HG03439 (cell line): ENCODE measurements around the gene RIBC1.
"Not testable (repeated sequence)": the region's sequence is repeated elsewhere in the genome, so short reads cannot be mapped to it uniquely, and the experiment has no call there.

Experiments used
- ATAC-seq: cut with Tn5 transposase; IDR thresholded peaks from one replicate; pipeline ENCODE4 v1.9.1; 2021; ENCODE audit warnings: mild to moderate bottlenecking, moderate library complexity; ENCODE audit not compliant: unreplicated experiment

RIBC1 gene

DNA sequence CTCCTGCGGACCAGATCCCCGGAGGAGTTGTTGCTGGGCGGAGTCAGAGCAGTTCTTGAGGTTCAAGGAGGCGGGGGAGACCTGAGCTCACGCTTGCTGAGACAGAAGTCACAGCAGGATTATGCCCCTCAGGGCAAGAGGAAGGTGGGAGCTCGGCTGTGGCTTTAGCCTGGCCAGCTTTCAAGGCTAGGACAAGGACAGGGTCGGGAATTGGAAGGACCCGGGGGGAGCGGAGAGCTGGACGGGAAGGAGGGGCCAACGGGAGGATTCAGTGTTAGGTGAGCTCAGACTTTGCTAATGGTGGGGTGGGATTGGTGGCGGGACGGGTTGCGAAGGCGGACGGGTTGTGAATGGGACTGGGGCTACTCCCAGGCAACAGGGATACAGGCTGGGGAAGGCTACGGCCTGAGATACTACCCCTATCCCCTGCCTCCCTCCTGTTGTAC is at the start of gene RIBC1:
TSS of gene RIBC1 (plus strand) at position 13 of the 446 bp plus-strand sequence. CDS start 3,404 bp downstream, outside the sequence.
- no peak for ATAC-seq

DNA sequence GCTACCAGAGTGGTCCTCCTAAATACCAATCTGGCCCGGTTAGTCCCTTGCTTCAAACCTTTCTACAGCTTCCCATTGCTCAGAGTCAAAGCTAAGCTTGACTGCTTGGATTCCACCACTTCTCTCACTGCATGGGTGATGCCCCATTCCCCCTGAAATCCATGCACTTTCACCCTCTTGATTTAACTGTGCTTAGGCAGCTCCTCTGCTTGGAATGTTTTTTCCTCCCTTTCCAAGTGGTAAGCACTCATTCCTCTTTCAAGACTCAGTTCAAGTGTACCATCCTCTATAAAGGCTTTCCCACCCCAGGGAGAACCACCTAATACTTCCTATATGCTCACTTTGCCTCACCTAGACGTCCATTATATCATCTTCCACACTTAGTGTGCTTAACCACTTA is 49.4 kb upstream of the RIBC1 start:
- no peak for ATAC-seq

DNA sequence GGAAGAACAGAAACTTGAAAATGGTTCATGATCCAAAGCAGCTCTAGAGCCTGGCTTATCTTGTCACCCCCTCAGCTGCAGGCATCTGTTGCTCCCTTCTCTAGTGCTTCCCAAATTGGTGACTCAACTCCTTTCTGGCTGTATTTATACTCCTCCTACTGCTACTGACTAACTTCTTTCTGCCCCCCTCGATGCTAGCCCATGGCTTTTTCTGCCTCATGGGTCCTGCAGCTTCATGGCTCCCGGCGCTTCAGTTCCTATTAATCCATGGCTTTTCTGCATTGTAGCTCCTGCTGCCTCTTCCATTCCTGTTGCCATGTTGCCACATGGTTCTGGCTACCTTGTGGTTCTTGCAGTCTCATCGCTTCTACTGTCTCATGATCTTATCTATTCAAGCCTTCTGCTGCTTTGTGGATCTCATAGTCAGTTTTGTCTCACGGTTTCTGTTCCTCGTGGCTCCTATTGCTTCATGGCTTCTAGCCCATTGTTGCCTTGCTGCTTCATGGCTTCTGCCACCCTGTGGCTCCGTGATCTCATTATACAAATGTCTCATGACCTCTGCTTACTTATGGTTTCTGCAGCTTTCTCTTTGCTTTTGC is 48.4 kb upstream of the RIBC1 start:
- ATAC-seq, result no peak

DNA sequence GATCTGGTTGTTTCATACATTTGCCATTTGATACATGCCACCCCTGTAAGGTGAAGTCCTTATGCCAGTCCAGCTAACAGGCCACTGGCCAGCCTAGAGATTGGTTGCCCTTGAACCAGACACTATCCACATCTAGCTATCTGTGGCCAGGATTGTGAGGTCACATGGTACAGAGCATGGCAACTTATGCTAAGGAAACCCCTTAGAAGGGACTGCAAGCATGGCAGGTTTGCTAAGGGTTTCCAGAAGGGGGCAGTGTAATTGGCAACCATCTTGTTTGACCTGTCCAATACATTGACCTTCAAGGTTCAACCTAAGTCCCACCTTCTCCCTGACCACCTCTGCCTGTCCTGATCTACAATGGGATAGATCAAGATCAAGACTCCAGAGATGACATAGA is 47.8 kb upstream of the RIBC1 start:
- ATAC-seq, result no peak

DNA sequence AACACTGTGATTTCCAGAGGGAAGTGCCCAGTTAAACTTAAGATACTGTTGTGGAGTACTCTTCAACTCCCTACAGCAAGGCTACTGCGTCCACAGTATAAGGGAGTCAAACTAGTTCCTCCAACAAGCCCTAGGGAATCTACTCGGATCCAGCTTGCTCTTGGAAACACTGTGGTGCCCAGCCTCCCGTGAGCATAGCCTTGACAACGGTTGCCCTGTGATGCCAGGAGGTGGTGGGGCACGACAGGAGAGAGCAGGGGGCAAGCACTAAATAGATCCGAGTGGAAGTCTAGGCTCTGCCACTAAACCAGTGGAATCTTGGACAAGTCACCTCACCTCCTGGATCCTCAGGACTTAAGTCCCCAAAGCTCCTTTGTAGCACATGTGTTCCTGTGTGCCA is 45.8 kb upstream of the RIBC1 start:
- no peak for ATAC-seq

- ATAC-seq, result no peak
Observed at GRCh38 chrX:53377464-53377863, 45.2 kb upstream of the RIBC1 start.

DNA sequence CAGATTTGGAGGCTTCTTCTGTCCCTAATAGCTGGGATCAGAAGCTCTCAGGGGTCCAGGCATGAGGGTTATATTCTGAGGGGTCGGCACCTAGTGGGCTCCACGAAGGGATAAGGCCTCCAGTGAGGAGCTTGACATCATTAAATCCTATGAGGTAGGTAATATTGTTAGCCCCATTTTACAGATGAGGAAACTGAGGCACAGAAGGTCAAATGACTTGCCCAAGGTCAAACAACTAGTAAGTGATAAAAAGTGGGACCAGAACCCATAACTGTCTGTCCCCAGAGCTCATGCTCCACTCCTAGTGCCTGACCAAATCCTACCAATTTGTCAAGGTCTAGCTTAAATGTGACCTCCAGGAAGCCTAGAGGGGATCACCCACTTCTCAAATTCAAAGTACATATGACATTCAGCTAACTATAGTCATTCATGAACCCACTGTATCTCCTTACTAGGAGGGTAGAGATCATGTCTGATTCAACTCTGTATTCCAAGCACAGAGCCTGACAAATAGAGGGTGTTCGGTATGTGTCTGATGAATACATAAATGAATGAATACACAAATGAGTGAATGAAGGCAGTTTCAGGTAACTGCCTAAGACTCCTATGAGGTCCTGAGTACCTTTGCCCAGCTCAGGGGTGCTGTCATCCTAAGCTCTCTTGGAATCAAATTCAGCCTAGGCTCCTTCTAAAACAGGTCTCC is 43.5 kb upstream of the RIBC1 start:
- ATAC-seq, result no peak

- no peak for ATAC-seq
Observed at GRCh38 chrX:53379747-53380146, 42.9 kb upstream of the RIBC1 start.

- no peak for ATAC-seq
Observed at GRCh38 chrX:53383376-53384076, 39.1 kb upstream of the RIBC1 start.

GRCh38 chrX:53395605-53396298 is 26.9 kb upstream of the RIBC1 start:
- ATAC-seq, result no peak

GRCh38 chrX:53398216-53398615 is 24.5 kb upstream of the RIBC1 start:
- ATAC-seq, result no peak

GRCh38 chrX:53403535-53403934 is 19.1 kb upstream of the RIBC1 start:
- ATAC-seq, result no peak

- no peak for ATAC-seq
Observed at GRCh38 chrX:53412446-53412845, 10.2 kb upstream of the RIBC1 start.

DNA sequence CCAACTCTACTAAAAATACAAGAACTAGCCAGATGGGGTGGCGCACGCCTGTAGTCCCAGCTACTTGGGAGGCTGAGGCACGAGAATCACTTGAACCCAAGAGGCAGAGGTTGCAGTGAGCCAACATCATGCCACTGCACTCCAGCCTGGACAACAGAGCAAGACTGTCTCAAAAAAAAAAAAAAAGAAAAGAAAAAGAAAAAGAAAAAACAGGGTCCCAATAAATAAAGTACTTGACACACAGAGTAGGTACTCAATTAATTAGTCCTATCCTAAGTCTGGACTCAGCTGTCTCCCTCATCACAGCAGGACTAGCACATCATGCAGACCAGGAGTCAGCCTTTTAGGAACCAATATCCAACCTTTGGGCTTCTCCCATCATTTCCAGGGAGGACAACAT is 2.3 kb upstream of the RIBC1 start:
- ATAC-seq, result not testable (repeated sequence)

DNA sequence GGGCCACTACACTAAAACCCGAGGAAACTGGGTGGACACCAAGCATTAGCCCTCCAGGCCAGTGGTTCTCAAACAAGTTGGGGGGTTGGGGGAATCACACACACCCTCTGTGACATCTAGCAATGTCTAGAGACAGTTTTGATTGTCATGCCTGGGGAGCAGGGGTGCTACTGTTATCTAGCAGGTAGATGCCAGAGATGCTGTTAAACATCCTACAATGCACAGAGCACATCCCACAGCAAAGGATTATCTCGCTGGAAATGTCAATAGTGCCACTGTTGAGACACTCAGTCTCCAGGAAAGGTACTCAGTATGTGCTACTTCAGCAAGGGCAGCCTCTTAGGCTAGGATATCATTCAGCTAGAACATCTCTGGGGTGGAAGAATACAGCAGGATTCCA is 1.5 kb upstream of the RIBC1 start:
- no peak for ATAC-seq

GRCh38 chrX:53421772-53422085 is 944 bp upstream of the RIBC1 start:
- peak; percentile 8 for ATAC-seq

DNA sequence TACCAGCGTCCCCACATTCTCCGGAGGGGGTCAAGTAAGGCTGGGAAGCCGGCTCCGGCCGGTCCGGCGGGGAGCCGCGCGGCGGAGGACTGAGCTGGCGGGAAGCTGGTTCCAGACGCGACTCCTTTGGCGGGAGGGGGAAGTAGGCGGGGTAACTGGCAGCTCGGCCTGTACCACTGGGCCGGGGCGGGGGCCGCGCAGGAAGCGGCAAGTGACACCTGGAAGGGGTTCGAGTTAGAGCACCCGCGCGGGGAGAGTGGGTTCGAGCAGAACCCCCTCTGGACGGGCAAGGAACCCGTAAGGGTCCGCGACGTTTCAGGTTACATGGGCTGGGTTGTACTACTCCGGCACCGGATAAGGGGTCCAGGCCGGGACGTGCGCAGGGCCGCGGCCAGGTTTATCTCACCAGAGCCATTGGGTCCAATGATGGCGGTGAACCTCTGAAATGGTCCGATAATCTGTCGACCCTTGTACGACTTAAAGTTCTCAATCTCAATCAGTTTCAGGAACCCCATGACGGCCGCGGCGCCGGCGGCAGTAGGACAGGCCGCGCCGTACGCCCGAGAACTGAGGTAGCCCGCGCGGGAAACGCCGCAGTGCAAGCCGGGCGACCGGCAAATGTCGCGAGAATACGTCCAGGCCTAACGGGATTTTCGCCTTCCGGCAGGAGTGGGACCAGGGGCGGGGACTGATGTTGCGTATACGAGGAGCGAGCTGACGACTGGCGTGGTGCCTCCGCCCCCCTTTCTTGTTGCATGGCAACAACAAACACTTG is 400 bp upstream of the RIBC1 start, which contains the start of gene SMC1A:
TSS of gene SMC1A (minus strand) at position 569 of the 775 bp plus-strand sequence. CDS start at position 515, 54 bp downstream.
- ATAC-seq, result peak; percentile 95

DNA sequence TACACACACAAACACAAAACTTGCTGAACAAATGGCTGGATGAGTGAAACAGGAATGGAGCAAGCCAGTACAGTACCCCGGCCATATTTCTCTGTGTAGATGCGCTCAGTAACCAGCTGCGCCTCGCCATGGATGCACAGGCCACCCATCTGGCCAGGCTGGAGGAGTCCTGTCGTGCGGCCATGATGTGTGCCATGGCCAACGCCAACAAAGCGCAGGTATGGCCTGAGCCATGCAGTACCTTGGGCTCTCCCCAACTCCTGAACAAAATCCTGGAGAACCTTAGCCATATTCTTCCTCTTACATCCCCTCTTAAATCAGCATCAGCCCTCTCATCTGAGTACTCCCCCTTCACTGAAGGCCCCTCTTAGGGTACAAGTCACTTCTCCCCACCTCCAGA is 7.1 kb downstream of the RIBC1 start:
- no peak for ATAC-seq

DNA sequence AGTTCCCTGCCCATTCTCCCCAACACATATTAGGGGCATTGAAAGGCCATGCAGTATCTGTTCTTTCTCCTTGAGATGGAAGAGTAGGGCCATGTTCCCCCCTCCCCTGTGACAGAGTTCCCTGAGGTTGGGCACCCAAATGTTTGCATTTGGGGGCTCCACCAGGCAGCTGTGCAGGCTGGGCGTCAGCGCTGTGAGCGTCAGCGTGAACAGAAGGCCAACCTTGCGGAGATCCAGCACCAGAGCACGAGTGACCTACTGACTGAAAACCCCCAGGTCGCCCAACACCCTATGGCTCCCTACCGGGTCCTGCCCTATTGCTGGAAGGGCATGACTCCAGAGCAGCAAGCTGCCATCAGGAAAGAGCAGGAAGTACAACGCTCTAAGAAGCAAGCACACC is 7.6 kb downstream of the RIBC1 start:
- no peak for ATAC-seq
